GM15510 (cell line): ENCODE measurements around the gene USP13.
A peak's percentile ranks its signal among the peaks of the same experiment; 100 is the strongest.

ENCODE experiments used
- POLR2A ChIP-seq: IDR thresholded peaks from 3 replicates; pipeline ENCODE4 v1.6.1; 2011; ENCODE audit warnings: borderline replicate concordance; ENCODE audit not compliant: insufficient read length; ENCODE audit errors: extremely low read depth

Gene USP13

GRCh38 chr3:179652447-179653095 is at the start of gene USP13:
Gene USP13 (plus strand): TSS chr3:179653040. CDS start chr3:179653226, 186 bp downstream.
- TF ChIP-seq POLR2A: no peak

GRCh38 chr3:179603321-179603720 is 49.5 kb upstream of the USP13 start:
- no peak for TF ChIP-seq POLR2A

- TF ChIP-seq POLR2A: no peak
Observed at GRCh38 chr3:179603831-179604230, 49.0 kb upstream of the USP13 start.

- peak; percentile 78 for TF ChIP-seq POLR2A
Observed at GRCh38 chr3:179604321-179605078, 48.3 kb upstream of the USP13 start, which contains the start of the genes MRPL47 and NDUFB5. Gene MRPL47 (minus strand): TSS chr3:179604638. CDS start chr3:179604624, 14 bp downstream. Gene NDUFB5 (plus strand): TSS chr3:179604794. CDS start chr3:179604816, 22 bp downstream.

- TF ChIP-seq POLR2A: no peak
Observed at GRCh38 chr3:179606534-179607085, 46.2 kb upstream of the USP13 start.

GRCh38 chr3:179608931-179609720 is 43.7 kb upstream of the USP13 start:
- TF ChIP-seq POLR2A: no peak

- no peak for TF ChIP-seq POLR2A
Observed at GRCh38 chr3:179610066-179610465, 42.8 kb upstream of the USP13 start.

GRCh38 chr3:179613807-179614206 is 39.0 kb upstream of the USP13 start:
- no peak for TF ChIP-seq POLR2A

- TF ChIP-seq POLR2A: no peak
Observed at GRCh38 chr3:179615458-179616173, 37.2 kb upstream of the USP13 start.

GRCh38 chr3:179622023-179622422 is 30.8 kb upstream of the USP13 start:
- TF ChIP-seq POLR2A: no peak

GRCh38 chr3:179624451-179624850 is 28.4 kb upstream of the USP13 start:
- TF ChIP-seq POLR2A: no peak

- no peak for TF ChIP-seq POLR2A
Observed at GRCh38 chr3:179630753-179631451, 21.9 kb upstream of the USP13 start.

GRCh38 chr3:179640469-179640868 is 12.4 kb upstream of the USP13 start:
- TF ChIP-seq POLR2A: no peak

- no peak for TF ChIP-seq POLR2A
Observed at GRCh38 chr3:179642871-179643270, 10.0 kb upstream of the USP13 start.

- no peak for TF ChIP-seq POLR2A
Observed at GRCh38 chr3:179646177-179646576, 6.7 kb upstream of the USP13 start.
